Chondrocyte (in vitro differentiated cells): ENCODE measurements around the gene RAPGEF3. TPM values are rescaled to one million over a fixed set of nuclear protein-coding genes. Genes with fewer than 3 reads are reported as not detected.
A peak's percentile ranks its signal among the peaks of the same experiment; 100 is the strongest.

Experiments
- DNase-seq: peaks from one replicate; pipeline ENCODE4 v3.0.0; 2021; ENCODE audit warnings: mixed read lengths, low spot score
- H3K27ac Mint-ChIP-seq: one replicate; pipeline ENCODE4 v1.8.0; 2021; ENCODE audit warnings: mild to moderate bottlenecking, moderate library complexity, mixed read lengths; ENCODE audit not compliant: unreplicated experiment
- H3K27me3 Mint-ChIP-seq: 2 replicates; pipeline ENCODE4 v1.8.0; 2021; ENCODE audit warnings: low read depth, mixed read lengths
- H3K36me3 Mint-ChIP-seq: 2 replicates; pipeline ENCODE4 v1.8.0; 2021; ENCODE audit warnings: low read depth, mixed read lengths
- H3K4me1 Mint-ChIP-seq: 2 replicates; pipeline ENCODE4 v1.8.0; 2021; ENCODE audit warnings: low read depth, mild to moderate bottlenecking, mixed read lengths
- H3K4me3 Mint-ChIP-seq: one replicate; pipeline ENCODE4 v1.8.0; 2021; ENCODE audit warnings: mild to moderate bottlenecking, moderate library complexity, mixed read lengths; ENCODE audit not compliant: unreplicated experiment
- H3K9me3 Mint-ChIP-seq: 2 replicates; pipeline ENCODE4 v1.8.0; 2021; ENCODE audit warnings: low read depth, mixed read lengths
- total RNA-seq: library from RNA; stranded (reverse); gene quantifications from 3 replicates; pipeline ENCODE4 v1.2.1, GENCODE V29; 2021
- TF ChIP-seq, protein P1 (sequence below): fragments of 200-600 bp; sonication (generic); IDR thresholded peaks from 2 replicates; pipeline ENCODE4 v1.5.0; 2021; ENCODE audit warnings: antibody characterized with exemption, mild to moderate bottlenecking, moderate library complexity

The RAPGEF3 gene
- total RNA-seq, 1 donor from 2014 or later: 1.3 TPM

DNA sequence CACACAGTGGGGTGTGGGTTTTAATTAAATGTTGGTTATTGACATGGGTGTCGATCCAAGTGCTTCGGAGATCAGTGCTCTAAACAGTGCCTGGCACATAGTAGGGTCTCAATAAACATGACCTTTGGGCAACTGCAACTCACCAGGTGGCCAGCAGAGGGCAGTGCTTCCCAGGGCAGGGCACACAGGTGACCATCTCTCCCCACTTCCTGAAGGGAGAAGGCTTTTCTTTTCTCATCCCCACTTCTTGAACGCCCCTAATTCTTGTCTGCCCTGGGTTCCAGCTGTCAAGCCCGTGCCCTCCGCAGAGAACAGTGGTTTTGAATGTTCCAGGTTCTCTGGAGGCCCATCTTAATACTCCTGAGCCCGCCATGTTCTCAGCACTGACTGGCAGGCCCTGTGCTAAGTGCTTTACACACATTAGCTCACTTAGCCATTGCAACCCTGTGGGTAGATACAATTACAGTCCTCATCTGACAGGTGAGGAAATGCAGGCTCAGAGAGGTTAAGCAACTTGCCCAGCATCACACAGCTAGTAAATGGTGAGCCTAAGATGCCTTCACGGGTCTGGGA lies 16.3 kb downstream of the RAPGEF3 start:
- peaks cover 34% of the 10 kb centered on the region for H3K27me3 Mint-ChIP-seq

DNA sequence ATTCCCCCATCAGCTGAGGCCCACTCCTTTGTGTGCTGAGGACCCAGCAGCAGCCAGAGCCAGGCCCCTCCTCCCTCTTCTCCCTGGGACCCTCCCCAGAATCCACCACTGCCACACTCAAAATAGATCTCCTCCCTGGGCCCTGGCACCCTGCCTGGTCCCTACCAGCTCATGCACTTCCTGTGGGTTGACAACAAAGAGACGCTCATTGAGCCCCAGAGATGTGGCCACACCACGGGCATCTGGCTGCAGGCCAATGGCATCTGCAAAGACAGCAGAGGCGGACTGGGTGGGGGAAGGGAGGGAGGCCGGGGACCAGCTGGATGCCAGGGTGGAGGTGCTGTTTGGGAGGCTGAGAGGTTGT lies 17.4 kb downstream of the RAPGEF3 start:
- TF ChIP-seq, protein P1, sequence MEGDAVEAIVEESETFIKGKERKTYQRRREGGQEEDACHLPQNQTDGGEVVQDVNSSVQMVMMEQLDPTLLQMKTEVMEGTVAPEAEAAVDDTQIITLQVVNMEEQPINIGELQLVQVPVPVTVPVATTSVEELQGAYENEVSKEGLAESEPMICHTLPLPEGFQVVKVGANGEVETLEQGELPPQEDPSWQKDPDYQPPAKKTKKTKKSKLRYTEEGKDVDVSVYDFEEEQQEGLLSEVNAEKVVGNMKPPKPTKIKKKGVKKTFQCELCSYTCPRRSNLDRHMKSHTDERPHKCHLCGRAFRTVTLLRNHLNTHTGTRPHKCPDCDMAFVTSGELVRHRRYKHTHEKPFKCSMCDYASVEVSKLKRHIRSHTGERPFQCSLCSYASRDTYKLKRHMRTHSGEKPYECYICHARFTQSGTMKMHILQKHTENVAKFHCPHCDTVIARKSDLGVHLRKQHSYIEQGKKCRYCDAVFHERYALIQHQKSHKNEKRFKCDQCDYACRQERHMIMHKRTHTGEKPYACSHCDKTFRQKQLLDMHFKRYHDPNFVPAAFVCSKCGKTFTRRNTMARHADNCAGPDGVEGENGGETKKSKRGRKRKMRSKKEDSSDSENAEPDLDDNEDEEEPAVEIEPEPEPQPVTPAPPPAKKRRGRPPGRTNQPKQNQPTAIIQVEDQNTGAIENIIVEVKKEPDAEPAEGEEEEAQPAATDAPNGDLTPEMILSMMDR: no peak
- no peaks in the 10 kb centered on the region for H3K36me3 Mint-ChIP-seq
- peaks cover 25% of the 10 kb centered on the region for H3K4me1 Mint-ChIP-seq
- H3K4me3 Mint-ChIP-seq: no peak overlapping the region
- DNase-seq: no peak
- H3K9me3 Mint-ChIP-seq: no peaks in the 10 kb centered on the region
- no peak overlapping the region for H3K27ac Mint-ChIP-seq
- H3K27me3 Mint-ChIP-seq: peaks cover 30% of the 10 kb centered on the region

More for the DNA sequence above, 16.3 kb downstream of the RAPGEF3 start:
- Mint-ChIP-seq H3K4me3 (no peak overlapping the region), H3K27ac (no peak overlapping the region), H3K9me3 (no peaks in the 10 kb centered on the region), H3K36me3 (no peaks in the 10 kb centered on the region), H3K4me1 (peaks cover 17% of the 10 kb centered on the region)
- TF ChIP-seq, protein P1: peak; percentile 98
- no peak for DNase-seq

DNA sequence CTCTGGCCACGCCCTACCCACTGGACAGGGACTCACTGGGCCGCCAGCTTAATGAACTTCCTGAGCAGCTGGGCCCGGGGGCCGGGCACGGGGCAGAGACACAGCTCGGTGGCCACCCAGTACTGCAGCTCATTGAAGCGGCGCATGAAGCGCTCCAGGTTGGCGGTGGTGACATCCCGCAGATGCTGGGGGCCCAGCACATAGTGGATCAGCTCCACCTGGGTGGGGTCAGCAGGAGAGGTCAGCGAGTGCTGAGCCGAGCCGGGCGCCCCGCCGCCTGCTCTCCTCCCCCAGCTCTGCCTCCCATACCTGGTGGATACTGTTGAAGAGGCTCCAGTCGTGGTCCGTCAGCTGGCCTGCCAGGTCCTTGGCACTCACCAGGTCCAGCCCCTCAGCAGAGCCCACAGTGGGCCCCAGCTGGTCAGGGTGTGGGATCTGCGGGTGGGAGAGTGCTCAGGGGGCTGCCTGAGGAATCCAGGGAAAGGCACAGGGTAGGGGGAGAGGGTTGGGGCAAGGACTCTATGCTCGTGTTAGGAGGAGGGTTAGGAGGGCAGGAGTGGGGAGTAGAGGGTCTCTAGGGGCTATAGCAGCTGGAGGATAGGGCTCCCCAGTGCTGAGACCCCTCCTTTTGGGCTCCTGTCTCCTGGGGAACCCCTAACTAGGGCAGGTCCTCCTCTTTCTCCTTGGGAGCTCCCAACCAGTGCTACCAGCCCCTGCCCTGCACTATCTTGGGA lies 17.9 kb downstream of the RAPGEF3 start:
- no peak overlapping the region for H3K27ac Mint-ChIP-seq
- no peak for DNase-seq
- peaks cover 27% of the 10 kb centered on the region for H3K27me3 Mint-ChIP-seq
- peaks cover 28% of the 10 kb centered on the region for H3K4me1 Mint-ChIP-seq
- TF ChIP-seq, protein P1: no peak
- no peaks in the 10 kb centered on the region for H3K9me3 Mint-ChIP-seq
- H3K4me3 Mint-ChIP-seq: no peak overlapping the region
- no peaks in the 10 kb centered on the region for H3K36me3 Mint-ChIP-seq

DNA sequence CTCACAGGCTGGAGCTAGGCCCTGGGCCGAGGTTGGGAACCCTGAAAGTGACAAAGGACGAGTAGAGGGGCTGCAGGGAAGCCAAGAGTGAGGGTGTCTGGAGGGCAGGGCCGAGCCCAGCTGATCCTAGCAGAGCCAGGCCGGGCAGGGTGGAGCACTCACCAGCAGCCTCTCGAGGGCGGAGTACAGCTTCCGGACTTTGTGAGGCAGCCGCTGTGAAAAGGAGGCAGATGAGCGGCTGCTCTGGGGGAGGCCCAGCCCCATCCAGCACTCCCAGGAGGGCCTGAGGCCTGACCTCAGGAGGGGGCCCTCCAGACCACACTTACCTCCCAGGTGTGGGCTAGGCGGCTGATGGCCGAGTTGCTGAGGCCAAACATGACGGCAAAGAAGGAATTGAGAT lies 18.7 kb downstream of the RAPGEF3 start:
- TF ChIP-seq, protein P1: no peak
- H3K27me3 Mint-ChIP-seq: peaks cover 19% of the 10 kb centered on the region
- peaks cover 28% of the 10 kb centered on the region for H3K4me1 Mint-ChIP-seq
- no peaks in the 10 kb centered on the region for H3K9me3 Mint-ChIP-seq
- H3K36me3 Mint-ChIP-seq: no peaks in the 10 kb centered on the region
- no peak overlapping the region for H3K27ac Mint-ChIP-seq
- no peak overlapping the region for H3K4me3 Mint-ChIP-seq
- no peak for DNase-seq

DNA sequence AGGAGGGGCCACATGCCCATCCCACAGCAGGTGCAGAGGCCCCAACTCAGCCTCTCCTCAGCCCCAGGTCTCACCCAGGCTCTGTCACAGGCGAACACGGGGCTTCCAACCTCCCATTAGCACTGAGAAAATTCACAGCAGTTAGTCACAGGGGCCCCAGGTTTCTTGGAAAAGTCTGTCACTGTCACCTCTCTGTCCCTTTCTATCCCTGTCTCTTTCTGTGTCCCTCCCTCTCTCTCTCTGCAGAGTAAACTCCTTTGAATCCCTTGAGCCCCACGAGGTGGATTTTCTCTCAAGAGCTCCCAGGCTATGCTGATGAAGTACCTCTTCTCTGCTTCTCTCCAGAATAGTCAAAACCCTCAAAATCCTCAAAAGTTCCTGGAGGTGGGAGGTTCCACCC lies 19.4 kb downstream of the RAPGEF3 start:
- H3K9me3 Mint-ChIP-seq: no peaks in the 10 kb centered on the region
- no peaks in the 10 kb centered on the region for H3K36me3 Mint-ChIP-seq
- H3K4me3 Mint-ChIP-seq: no peak overlapping the region
- H3K27me3 Mint-ChIP-seq: peaks cover 14% of the 10 kb centered on the region
- TF ChIP-seq, protein P1: no peak
- peaks cover 28% of the 10 kb centered on the region for H3K4me1 Mint-ChIP-seq
- H3K27ac Mint-ChIP-seq: no peak overlapping the region
- no peak for DNase-seq
